NCI-H2107 (cell line): Measurements from ENCODE around the gene MBNL2.

Experiments used
- DNase-seq: peaks from one replicate; lab custom pipeline; 2025; lab: John Stamatoyannopoulos, UW

Gene MBNL2

DNA sequence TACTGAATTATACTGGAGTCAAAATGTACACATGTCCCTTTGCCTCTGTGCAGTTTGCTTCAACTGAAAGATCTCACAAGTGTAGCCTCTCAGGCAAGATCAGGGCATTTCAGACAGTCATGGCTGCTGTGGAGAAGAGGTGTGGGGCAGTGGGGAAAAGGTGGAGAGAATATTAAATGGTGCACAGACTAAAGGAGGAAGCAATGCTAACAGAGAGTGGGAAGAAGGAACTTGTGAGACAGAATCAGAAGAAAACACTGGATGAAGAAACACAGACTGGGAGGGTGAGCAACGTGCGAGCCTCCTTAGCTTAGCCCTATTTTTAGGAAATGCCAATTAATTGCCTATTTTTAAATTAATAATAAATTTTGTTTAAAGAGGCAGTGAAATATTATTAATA lies 162.2 kb downstream of the MBNL2 start:
- no peak for DNase-seq

DNA sequence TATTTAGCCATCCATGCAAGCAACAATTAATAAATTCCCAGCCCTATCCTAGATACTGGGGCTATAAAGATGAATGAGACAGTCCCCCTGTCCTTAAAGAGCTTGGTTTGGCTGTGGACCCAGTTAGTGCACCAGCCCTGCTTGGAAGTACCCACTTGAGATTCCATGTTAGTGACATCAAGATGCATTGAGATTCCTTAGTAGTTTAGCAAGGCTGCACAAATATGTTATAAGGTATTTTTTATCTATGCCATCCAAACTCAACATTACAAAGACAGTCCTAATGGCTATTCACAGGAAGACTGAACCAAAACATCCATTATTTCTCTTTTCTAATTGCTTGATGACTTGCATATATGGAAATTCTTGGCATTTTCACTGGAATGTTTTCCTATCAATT lies 163.0 kb downstream of the MBNL2 start:
- no peak for DNase-seq

- no peak for DNase-seq
Measured at GRCh38 chr13:97385854-97386253, 163.7 kb downstream of the MBNL2 start.

GRCh38 chr13:97386801-97387484 lies 164.8 kb downstream of the MBNL2 start:
- no peak for DNase-seq

DNA sequence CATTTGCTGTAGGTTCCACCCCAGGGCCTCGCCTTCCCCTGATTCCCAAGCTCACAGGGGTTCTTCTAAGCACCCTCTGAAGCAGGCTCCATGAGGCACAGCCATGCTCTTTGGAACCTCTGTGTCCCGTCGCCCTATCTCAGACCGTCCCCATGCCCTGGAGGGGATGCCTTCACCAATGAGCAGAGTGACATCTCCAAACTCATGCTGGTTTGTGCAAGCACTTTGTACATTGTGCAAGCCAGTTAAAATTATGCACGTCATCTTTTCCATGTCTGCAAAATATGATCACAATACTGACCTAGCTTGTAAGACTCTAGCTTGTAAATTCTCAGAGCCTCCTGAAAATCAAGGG lies 165.3 kb downstream of the MBNL2 start:
- DNase-seq = no peak

DNA sequence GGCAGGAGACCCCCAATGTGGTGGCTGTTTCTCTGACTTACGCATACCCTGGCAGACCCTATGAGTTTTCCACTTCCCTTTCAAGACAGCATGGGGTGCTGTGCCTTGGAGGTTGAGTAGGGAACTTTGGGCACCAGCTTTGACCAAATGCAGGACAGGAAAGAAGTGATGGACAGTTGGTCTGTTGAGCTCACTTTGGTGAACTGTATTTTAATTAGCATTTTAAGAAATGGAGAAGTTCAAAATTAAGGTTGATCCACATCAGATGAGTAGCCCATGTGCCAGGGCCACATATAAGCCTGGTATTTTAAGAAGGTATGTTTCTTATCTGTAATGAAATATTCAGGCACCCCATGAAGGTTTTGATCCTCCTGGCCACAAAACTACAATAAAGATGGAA lies 165.8 kb downstream of the MBNL2 start:
- no peak for DNase-seq

- DNase-seq = no peak
Measured at GRCh38 chr13:97388373-97388772, 166.2 kb downstream of the MBNL2 start.

DNA sequence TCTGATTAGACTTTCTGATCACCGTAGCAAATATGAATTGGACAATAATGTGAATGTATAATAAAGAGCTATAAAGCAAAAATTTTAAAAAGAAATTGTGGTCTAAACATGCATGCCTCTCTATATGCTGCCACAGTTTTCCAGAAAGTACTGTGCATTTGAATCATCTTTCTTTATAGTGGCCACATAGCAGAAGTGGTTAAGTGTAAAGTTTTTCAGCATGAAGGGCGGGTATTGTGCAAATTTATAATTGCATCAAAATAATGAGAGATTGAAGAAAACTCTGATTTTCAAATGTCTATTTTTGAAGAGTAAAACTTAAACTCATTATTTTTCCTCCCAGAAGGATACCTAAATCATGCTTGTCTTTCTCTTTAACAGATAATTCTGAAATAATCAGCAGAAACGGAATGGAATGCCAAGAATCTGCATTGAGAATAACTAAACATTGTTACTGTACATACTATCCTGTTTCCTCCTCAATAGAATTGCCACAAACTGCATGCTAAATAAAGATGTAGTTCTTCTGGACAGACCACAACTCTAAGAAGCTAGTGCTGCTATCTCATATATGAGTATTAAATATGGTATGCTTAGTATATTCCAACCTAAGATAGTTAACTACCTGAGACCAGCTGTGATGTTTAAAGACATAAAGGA lies 168.9 kb downstream of the MBNL2 start:
- no peak for DNase-seq

DNA sequence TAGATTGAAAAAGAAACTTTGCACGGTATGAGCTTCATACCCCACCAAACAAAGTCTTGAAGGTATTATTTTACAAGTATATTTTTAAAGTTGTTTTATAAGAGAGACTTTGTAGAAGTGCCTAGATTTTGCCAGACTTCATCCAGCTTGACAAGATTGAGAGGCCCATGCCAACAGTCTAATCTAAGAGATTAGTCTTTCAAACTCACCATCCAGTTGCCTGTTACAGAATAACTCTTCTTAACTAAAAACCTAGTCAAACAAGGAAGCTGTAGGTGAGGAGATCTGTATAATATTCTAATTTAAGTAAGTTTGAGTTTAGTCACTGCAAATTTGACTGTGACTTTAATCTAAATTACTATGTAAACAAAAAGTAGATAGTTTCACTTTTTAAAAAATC lies 169.9 kb downstream of the MBNL2 start:
- no peak for DNase-seq

DNA sequence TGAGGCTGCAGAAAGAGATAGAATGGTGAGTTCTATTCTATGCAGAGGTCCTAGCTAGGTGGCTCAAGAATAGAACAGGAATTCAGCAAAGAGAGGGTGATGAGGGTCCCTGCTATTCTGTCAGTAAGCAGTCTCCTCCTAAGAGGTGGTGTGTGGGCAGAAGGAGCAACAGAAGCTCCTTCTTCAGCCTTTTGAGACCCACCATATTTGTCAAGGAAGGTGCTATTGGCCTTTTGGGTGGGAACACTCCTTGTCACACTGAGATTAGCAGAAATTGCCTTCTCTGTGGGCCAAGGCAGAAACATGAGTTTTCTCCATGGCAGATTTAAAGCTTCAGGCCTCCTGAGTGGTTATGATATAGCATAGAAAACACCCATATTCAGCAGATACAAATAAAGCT lies 172.4 kb downstream of the MBNL2 start:
- DNase-seq = no peak

DNA sequence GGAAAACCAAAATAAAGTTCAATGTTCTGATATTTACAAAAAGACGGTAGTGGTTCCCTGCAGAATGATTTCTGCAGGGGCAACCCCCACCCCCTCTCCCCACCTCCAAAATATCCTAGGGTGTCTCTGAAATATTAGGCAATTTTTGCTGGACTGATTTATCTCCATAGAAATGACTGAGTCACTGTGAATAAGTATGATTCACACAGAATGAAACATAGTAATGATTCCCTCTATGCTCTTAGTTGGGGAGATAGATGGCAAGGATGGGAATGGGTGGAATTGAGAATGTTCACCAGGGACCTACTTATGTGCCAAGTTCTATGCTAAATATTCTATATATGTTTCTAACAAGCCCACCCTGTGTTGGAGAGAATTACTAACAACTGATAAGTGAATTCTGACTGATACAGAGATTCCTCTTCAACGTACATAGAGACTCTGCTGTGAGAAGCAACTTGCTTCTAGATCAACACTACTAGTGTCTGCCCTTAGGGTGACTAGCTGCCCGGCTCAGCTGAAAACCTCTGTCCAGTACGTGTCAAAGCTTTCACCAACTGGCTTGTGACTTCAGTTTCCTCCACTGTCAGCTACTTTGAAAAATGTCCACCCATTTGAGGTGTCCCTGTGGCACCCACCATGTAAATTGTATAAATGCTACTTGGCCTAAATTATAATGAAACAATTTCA lies 173.5 kb downstream of the MBNL2 start:
- no peak for DNase-seq

- no peak for DNase-seq
Measured at GRCh38 chr13:97397267-97397666, 175.1 kb downstream of the MBNL2 start.

- no peak for DNase-seq
Measured at GRCh38 chr13:97401421-97401820, 179.3 kb downstream of the MBNL2 start.

DNA sequence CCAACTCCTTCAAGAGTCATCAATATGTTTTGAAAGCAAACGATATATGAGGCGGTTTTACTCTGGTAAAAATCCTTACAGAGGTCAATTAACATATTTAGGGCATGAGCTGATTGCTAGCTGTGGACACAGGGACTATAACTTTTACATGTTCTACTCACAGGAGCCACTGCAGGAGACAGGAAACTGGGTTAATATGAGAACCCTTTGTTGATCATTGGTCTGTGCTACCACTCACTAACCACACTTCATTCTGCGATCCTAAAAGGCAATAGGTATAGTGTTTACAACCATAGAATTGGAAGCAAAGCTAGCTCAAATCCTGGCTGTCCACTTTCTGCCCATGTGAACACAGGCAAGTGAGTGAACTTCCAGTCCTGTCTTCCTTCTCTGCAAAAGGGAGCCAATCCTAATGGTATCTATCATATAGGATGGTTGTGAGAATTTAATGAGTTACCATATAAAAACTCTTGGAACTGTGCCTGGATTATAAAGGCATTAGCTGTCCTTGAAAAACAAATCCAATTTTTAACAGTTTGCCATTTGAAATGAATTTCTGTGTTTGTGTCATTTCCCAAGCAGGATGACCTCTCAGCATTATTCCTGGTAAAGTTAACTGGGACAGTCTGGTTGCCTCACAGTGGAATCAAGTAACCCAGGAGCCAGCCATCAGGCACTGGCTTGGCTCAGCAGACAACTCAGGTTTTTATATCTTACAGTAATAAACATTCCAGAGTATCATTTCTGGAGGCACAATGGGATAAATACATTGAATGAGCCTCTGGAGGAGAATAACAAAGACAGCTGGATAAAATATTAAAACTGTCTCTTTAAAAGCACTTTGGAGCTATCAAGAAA lies 182.0 kb downstream of the MBNL2 start:
- DNase-seq = no peak

GRCh38 chr13:97407540-97407939 lies 185.4 kb downstream of the MBNL2 start:
- DNase-seq = no peak

- no peak for DNase-seq
Measured at GRCh38 chr13:97408938-97409337, 186.8 kb downstream of the MBNL2 start.

DNA sequence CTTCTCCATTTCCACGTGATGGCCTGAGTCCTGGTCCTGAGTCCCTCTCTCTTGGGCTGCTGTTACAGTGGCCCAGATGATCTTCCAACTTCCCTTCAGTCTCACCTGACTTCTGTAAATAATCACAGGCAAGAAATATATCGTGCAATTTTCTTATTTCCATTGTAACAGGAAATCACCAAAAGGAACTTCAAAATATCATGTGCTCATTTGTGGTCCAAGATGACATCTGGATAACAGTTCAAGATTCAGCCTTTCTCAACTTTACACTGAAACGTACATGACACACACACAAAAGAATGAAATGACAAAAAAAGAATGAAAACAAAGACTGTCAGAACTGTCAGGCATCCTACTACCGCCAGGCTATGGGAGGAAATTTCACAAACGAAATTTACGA lies 189.9 kb downstream of the MBNL2 start:
- no peak for DNase-seq

GRCh38 chr13:97413694-97414093 lies 191.6 kb downstream of the MBNL2 start:
- no peak for DNase-seq

- DNase-seq = no peak
Measured at GRCh38 chr13:97414392-97414791, 192.3 kb downstream of the MBNL2 start.

DNA sequence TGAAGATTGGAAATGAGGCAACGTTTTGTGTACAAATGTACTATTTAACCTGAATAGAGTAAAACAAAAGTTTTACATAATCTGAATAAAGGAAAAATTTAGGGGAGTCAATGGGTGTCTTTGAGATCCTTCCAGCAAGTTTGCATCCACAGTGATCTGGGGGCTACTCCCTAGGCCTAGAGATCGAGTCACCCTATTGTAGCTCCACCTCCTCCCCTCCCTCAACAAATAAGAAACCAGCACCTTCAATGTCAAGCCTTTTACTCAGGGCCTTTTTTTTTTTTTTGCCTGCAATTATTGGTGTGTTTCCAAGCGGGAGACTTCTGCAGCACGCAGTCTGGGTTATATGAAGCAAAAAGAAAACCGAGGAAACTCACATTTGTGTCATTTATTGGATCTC lies 195.6 kb downstream of the MBNL2 start:
- DNase-seq = no peak

DNA sequence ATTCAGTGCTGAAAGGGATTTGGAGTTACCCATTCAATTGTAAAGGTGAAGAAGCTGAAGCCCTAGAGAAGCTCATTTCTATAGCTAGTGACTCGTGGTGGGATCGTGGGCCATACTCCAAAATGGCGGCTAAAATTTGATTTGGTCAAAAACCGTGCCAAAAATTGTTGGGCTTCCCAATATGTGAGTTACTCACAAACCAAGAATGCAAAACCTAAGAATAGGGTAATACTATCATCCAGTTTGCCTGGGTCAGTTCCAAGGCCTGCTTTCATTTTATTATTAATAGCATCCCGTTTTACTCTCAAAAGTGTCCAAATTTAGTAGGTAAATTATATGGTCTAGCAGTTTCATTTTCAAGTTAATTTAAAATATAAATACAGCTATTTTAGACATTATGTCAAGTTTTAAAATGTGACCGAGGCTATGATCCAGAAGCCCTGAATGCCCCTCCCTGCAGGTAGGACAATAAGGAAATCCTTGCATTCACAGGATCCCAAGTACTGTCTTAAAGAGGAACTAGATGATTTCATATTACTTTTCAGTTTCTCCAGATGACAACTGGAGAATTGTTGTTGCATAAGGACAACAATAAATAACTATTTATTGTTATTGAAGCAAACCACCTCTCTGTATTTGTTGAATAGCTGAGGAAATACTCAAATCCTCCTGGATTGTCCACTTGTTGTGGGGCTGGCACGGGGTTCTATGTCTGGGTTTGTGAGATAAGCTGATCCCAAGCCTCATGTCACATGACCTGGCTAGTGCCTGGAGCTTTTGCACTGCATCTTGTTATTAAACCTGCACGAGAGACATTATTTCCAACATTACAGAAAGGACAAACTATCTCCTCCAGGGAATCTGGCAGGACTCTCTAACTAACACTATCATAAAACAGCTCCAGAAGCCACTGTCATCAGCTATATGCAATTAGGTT lies 200.3 kb downstream of the MBNL2 start:
- no peak for DNase-seq
